CD14-positive monocyte (primary cell): Measurements from ENCODE around the gene OSBPL6. TPM values are rescaled to one million over a fixed set of nuclear protein-coding genes. Genes with fewer than 3 reads are reported as not detected.

Experiments
- DNase-seq, 3 donors: peaks; one replicate each; pipeline ENCODE4 v3.0.0-alpha.2; 2011 to 2022
- H2AFZ ChIP-seq: 2 replicates; pipeline ENCODE4 v1.6.0; 2012; ENCODE audit warnings: mild to moderate bottlenecking, low read depth, low read length, inconsistent platforms; ENCODE audit not compliant: insufficient read depth, poor library complexity, severe bottlenecking
- H3K27ac ChIP-seq, 2 donors: 1 replicate in 1 of 2; 2 replicates in 1 of 2; pipeline ENCODE4 v1.5.1; 2012 to 2013; ENCODE audit warnings: low read length in 2 of 2, control low read depth in 1 of 2, inconsistent platforms in 1 of 2, low read depth in 1 of 2, mild to moderate bottlenecking in 1 of 2
- H3K27me3 ChIP-seq, 2 donors: one replicate each; pipeline versions ENCODE4 v1.6.0 to v1.6.1; 2011 to 2013; ENCODE audit warnings: low read length in 2 of 2; ENCODE audit not compliant: control insufficient read depth in 2 of 2, insufficient read depth in 2 of 2
- H3K36me3 ChIP-seq, 2 donors: replicated peaks in 1 of 2; 1 replicate in 1 of 2; 2 replicates in 1 of 2; pipeline versions ENCODE4 v1.5.1 to v1.6.1; 2012 to 2013; ENCODE audit warnings: low read length in 2 of 2, control low read depth in 1 of 2, inconsistent platforms in 1 of 2, mild to moderate bottlenecking in 1 of 2; ENCODE audit not compliant: insufficient read depth in 2 of 2, control insufficient read depth in 1 of 2
- H3K4me1 ChIP-seq, 2 donors: 1 replicate in 1 of 2; 2 replicates in 1 of 2; pipeline versions ENCODE4 v1.5.1 to v1.6.1; 2012 to 2013; ENCODE audit warnings: low read length in 2 of 2, control low read depth in 1 of 2, inconsistent platforms in 1 of 2, mild to moderate bottlenecking in 1 of 2, moderate library complexity in 1 of 2; ENCODE audit not compliant: insufficient read depth in 2 of 2, control insufficient read depth in 1 of 2
- H3K4me2 ChIP-seq: replicated peaks from 2 replicates; pipeline ENCODE3; 2012; ENCODE audit warnings: low read length, moderate library complexity, mild to moderate bottlenecking; ENCODE audit not compliant: poor library complexity, severe bottlenecking; ENCODE audit errors: extremely low read depth
- H3K4me3 ChIP-seq, 3 experiments: fragments of 200-600 bp in 1 of 3; sonication (generic) in 1 of 3; replicated peaks in 1 of 3; 1 replicate in 2 of 3; 2 replicates in 1 of 3; pipeline ENCODE4 v1.5.1; 2011 to 2013; ENCODE audit warnings: low read length in 3 of 3, mild to moderate bottlenecking in 3 of 3, control low read depth in 2 of 3, low read depth in 2 of 3, inconsistent platforms in 1 of 3, moderate library complexity in 1 of 3
- H3K79me2 ChIP-seq: 2 replicates; pipeline ENCODE4 v1.6.0; 2012; ENCODE audit warnings: mild to moderate bottlenecking, control low read depth, inconsistent platforms, low read length, moderate library complexity; ENCODE audit not compliant: insufficient read depth
- H3K9ac ChIP-seq: 2 replicates; pipeline ENCODE4 v1.6.0; 2017; ENCODE audit warnings: low read length, mild to moderate bottlenecking; ENCODE audit not compliant: insufficient read depth, poor library complexity, severe bottlenecking
- H3K9me3 ChIP-seq, 2 donors: replicated peaks in 1 of 2; 1 replicate in 1 of 2; 2 replicates in 1 of 2; pipeline versions ENCODE4 v1.5.1 to v1.6.1; 2012 to 2013; ENCODE audit warnings: low read length in 2 of 2, control low read depth in 1 of 2; ENCODE audit not compliant: control insufficient read depth in 1 of 2, insufficient read depth in 1 of 2
- H4K20me1 ChIP-seq: 2 replicates; pipeline ENCODE4 v1.6.0; 2012; ENCODE audit warnings: mild to moderate bottlenecking, low read length, control low read depth, moderate library complexity; ENCODE audit not compliant: insufficient read depth
- H3K27ac Mint-ChIP-seq, 7 donors: one replicate each; pipeline ENCODE4 v1.8.0; 2020; ENCODE audit warnings: mild to moderate bottlenecking in 7 of 7, mixed read lengths in 7 of 7, moderate library complexity in 6 of 7, inconsistent platforms in 2 of 7
- H3K27me3 Mint-ChIP-seq, 3 donors: one replicate each; pipeline ENCODE4 v1.8.0; 2021 to 2022; ENCODE audit warnings: low read depth in 3 of 3, mild to moderate bottlenecking in 3 of 3, mixed read lengths in 3 of 3, moderate library complexity in 3 of 3, inconsistent platforms in 1 of 3
- H3K36me3 Mint-ChIP-seq, 2 donors: one replicate each; pipeline ENCODE4 v1.8.0; 2020; ENCODE audit warnings: mixed read lengths in 2 of 2, inconsistent platforms in 1 of 2, mild to moderate bottlenecking in 1 of 2
- H3K4me1 Mint-ChIP-seq: one replicate; pipeline ENCODE4 v1.8.0; 2020; ENCODE audit warnings: mild to moderate bottlenecking, mixed read lengths
- H3K4me3 Mint-ChIP-seq, 2 donors: one replicate each; pipeline ENCODE4 v1.8.0; 2020; ENCODE audit warnings: mild to moderate bottlenecking in 2 of 2, mixed read lengths in 2 of 2, moderate library complexity in 1 of 2
- H3K9me3 Mint-ChIP-seq, 7 donors: one replicate each; pipeline ENCODE4 v1.8.0; 2020 to 2022; ENCODE audit warnings: mixed read lengths in 7 of 7, mild to moderate bottlenecking in 6 of 7, moderate library complexity in 6 of 7, inconsistent platforms in 2 of 7
- WGBS: methylation state at CpG from one replicate; pipeline ENCODE4 v1.1.5; 2013; ENCODE audit warnings: missing lambda C conversion rate; ENCODE audit not compliant: insufficient coverage; 5-methylcytosine and 5-hydroxymethylcytosine counted together
- intact Hi-C, 2 donors: fragments of 100-400 bp; cut with micrococcal nuclease; formaldehyde crosslinking; loops; one replicate each; pipeline versions ENCODE4 v1.15.0 to v1.15.1; 2023
- polyA plus RNA-seq, 3 donors: library from polyadenylated mRNA; depleted of rRNA in 1 of 3; unstranded in 2 of 3; stranded (reverse) in 1 of 3; fragments of 300-500 nt in 2 of 3; fragments of >200 nt in 1 of 3; fragmentation: Illumina TruSeq in 2 of 3; gene quantifications; 1 replicate in 2 of 3; 2 replicates in 1 of 3; pipeline ENCODE4 v1.2.3, GENCODE V29; 2012 to 2021
- TF ChIP-seq, protein P1 (sequence below): fragments of 200-600 bp; IDR thresholded peaks from one replicate; pipeline ENCODE4 v1.8.0; 2022; ENCODE audit warnings: antibody characterized with exemption, mild to moderate bottlenecking

OSBPL6 gene
- polyA plus RNA-seq, 3 donors: not detected

DNA sequence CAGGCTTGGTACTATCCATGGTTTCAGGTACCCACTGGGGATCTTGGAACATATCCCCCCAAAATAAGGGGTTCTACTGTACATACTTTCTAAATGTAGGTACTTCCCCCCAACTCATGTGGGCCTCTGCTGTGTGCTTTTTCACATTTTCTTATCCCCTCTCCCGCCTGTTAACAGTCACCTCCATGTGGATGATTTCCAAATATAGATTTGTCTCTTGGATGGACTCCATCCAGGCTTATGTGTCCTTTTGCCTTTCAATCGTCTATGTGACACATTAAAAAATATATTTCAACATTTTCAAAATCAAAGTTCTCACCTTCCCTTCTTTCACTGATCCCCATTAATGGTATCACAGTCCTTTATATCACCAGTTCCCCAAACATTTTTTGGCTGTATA is 44.4 kb downstream of the OSBPL6 start:
- H2AFZ ChIP-seq: no peak overlapping the region
- WGBS: 73% methylated on average over 2 of the region's 2 CpGs
- intact Hi-C loops: no loop called here
- H3K27me3 Mint-ChIP-seq: peaks cover 0 to 2% (median 2%) of the 10 kb centered on the region in 3 donors
- no peak overlapping the region for H3K27ac ChIP-seq
- no peak overlapping the region for H3K4me3 Mint-ChIP-seq
- no peak overlapping the region for H3K4me2 ChIP-seq
- H3K36me3 Mint-ChIP-seq: no peaks in the 10 kb centered on the region
- H3K36me3 ChIP-seq: no peaks in the 10 kb centered on the region
- H3K4me3 ChIP-seq: no peak overlapping the region
- no peaks in the 10 kb centered on the region for H3K27me3 ChIP-seq
- H3K9me3 Mint-ChIP-seq: no peaks in the 10 kb centered on the region
- no peaks in the 10 kb centered on the region for H4K20me1 ChIP-seq
- H3K4me1 Mint-ChIP-seq: no peaks in the 10 kb centered on the region
- no peak overlapping the region for H3K27ac Mint-ChIP-seq
- DNase-seq: no peak
- H3K9me3 ChIP-seq: no peaks in the 10 kb centered on the region
- TF ChIP-seq, protein P1, sequence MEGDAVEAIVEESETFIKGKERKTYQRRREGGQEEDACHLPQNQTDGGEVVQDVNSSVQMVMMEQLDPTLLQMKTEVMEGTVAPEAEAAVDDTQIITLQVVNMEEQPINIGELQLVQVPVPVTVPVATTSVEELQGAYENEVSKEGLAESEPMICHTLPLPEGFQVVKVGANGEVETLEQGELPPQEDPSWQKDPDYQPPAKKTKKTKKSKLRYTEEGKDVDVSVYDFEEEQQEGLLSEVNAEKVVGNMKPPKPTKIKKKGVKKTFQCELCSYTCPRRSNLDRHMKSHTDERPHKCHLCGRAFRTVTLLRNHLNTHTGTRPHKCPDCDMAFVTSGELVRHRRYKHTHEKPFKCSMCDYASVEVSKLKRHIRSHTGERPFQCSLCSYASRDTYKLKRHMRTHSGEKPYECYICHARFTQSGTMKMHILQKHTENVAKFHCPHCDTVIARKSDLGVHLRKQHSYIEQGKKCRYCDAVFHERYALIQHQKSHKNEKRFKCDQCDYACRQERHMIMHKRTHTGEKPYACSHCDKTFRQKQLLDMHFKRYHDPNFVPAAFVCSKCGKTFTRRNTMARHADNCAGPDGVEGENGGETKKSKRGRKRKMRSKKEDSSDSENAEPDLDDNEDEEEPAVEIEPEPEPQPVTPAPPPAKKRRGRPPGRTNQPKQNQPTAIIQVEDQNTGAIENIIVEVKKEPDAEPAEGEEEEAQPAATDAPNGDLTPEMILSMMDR: no peak
- no peak overlapping the region for H3K9ac ChIP-seq
- H3K4me1 ChIP-seq: no peaks in the 10 kb centered on the region
- H3K79me2 ChIP-seq: no peaks in the 10 kb centered on the region

DNA sequence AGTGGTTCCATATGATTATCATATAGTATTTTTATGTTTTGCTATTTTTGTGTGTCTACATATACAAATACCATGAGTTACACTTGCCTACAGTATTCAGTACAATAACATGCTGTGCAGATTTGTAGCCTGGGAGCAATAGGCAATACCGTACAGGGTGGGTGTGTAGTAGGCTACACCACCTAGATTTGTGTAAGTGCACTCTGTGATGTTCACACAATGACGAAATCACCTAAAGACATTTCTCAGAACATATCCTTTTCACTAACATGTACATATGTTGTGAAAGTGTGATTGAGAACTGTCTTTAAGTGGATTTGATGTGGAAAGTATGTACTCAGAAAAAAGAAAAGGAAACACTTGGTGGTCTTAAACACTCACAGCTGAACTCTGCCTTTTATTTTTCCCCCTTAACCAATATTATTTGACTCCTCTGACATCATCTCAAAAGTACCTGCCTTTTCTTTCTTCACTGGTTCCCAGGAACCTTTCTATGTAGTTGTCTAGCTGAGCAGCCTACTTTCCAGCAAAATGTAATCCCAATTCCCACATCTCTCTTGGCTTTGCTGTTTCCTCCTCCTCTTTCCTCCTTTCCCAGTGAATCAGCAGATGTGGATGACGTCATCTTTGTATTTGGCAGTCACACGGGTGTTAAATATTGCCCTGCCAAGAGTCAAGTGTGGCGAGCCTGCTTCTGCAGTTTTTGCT is 47.7 kb downstream of the OSBPL6 start:
- H3K4me1 ChIP-seq: no peaks in the 10 kb centered on the region
- H3K9ac ChIP-seq: no peak overlapping the region
- WGBS: no CpG with 5 or more reads among the region's 5 CpGs
- no peak overlapping the region for H3K4me3 ChIP-seq
- no peaks in the 10 kb centered on the region for H3K36me3 ChIP-seq
- no peaks in the 10 kb centered on the region for H4K20me1 ChIP-seq
- TF ChIP-seq, protein P1: no peak
- no peaks in the 10 kb centered on the region for H3K9me3 Mint-ChIP-seq
- no peaks in the 10 kb centered on the region for H3K27me3 ChIP-seq
- no peak overlapping the region for H3K27ac Mint-ChIP-seq
- H3K36me3 Mint-ChIP-seq: no peaks in the 10 kb centered on the region
- no peaks in the 10 kb centered on the region for H3K9me3 ChIP-seq
- peaks cover 0 to 4% (median 0%) of the 10 kb centered on the region in 3 donors for H3K27me3 Mint-ChIP-seq
- intact Hi-C loops: no loop called here
- no peak overlapping the region for H2AFZ ChIP-seq
- no peak overlapping the region for H3K27ac ChIP-seq
- no peak for DNase-seq
- H3K79me2 ChIP-seq: no peaks in the 10 kb centered on the region
- H3K4me1 Mint-ChIP-seq: no peaks in the 10 kb centered on the region
- H3K4me3 Mint-ChIP-seq: no peak overlapping the region
- H3K4me2 ChIP-seq: no peak overlapping the region
